Esophagus squamous epithelium (tissue), 5 donors: ENCODE data around the gene CDKAL1. TPM values are rescaled to one million over a fixed set of nuclear protein-coding genes. Genes with fewer than 3 reads are reported as not detected.

ENCODE experiments used
- DNase-seq: peaks from one replicate; lab custom pipeline; 2025; lab: John Stamatoyannopoulos, UW
- H3K27ac ChIP-seq, 4 donors: fragments of 200-600 bp; sonication (generic); one replicate each; pipeline ENCODE4 v1.5.1; 2016 to 2019; ENCODE audit warnings: mild to moderate bottlenecking in 1 of 4
- H3K27me3 ChIP-seq, 4 donors: fragments of 200-600 bp; sonication (generic); 1 replicate in 3 of 4; 2 replicates in 1 of 4; pipeline versions ENCODE4 v1.5.1 to v1.6.0; 2017 to 2021; ENCODE audit warnings: antibody characterized with exemption in 1 of 4
- H3K36me3 ChIP-seq, 3 donors: fragments of 200-600 bp; sonication (generic); one replicate each; pipeline ENCODE4 v1.5.1; 2016 to 2019
- H3K4me1 ChIP-seq, 3 donors: fragments of 200-600 bp; sonication (generic); one replicate each; pipeline ENCODE4 v1.5.1; 2017 to 2019
- H3K4me3 ChIP-seq, 4 donors: fragments of 200-600 bp; sonication (generic); 1 replicate in 3 of 4; 2 replicates in 1 of 4; pipeline ENCODE4 v1.5.1; 2016 to 2019; ENCODE audit warnings: mild to moderate bottlenecking in 2 of 4, moderate library complexity in 1 of 4
- H3K9me3 ChIP-seq, 3 donors: fragments of 200-600 bp; sonication (generic); one replicate each; pipeline ENCODE4 v1.5.1; 2016 to 2019
- POLR2A ChIP-seq, 4 donors: fragments of 450-650 bp; IDR thresholded peaks; one replicate each; pipeline ENCODE4 v1.6.1; 2017; ENCODE audit warnings: antibody characterized with exemption in 4 of 4, mild to moderate bottlenecking in 4 of 4, moderate library complexity in 3 of 4
- WGBS, 2 donors: methylation state at CpG; one replicate each; pipeline ENCODE4 v1.1.5; 2018; 5-methylcytosine and 5-hydroxymethylcytosine counted together
- intact Hi-C: fragments of 100-400 bp; cut with DNase I; formaldehyde crosslinking; loops from one replicate; pipeline ENCODE4 v1.15.0; 2022
- total RNA-seq, 4 donors: library from RNA; depleted of rRNA; stranded (reverse); fragments of >200 nt; gene quantifications; one replicate each; pipeline ENCODE4 v1.1.0, GENCODE V29; 2016
- TF ChIP-seq, protein P1 (sequence below), 6 experiments: fragments of 450-650 bp in 4 of 6; fragments of 200-600 bp in 2 of 6; sonication (generic) in 2 of 6; IDR thresholded peaks; one replicate each; pipeline ENCODE4 v1.5.1; 2016 to 2019; ENCODE audit warnings: antibody characterized with exemption in 6 of 6, mild to moderate bottlenecking in 4 of 6, moderate library complexity in 4 of 6
- donor health status: DM: yes; HTN: yes; CAD: no.

Gene CDKAL1
- total RNA-seq, 4 donors from 2014 or later: 6.5 to 13.0 (median 10.7) TPM

DNA sequence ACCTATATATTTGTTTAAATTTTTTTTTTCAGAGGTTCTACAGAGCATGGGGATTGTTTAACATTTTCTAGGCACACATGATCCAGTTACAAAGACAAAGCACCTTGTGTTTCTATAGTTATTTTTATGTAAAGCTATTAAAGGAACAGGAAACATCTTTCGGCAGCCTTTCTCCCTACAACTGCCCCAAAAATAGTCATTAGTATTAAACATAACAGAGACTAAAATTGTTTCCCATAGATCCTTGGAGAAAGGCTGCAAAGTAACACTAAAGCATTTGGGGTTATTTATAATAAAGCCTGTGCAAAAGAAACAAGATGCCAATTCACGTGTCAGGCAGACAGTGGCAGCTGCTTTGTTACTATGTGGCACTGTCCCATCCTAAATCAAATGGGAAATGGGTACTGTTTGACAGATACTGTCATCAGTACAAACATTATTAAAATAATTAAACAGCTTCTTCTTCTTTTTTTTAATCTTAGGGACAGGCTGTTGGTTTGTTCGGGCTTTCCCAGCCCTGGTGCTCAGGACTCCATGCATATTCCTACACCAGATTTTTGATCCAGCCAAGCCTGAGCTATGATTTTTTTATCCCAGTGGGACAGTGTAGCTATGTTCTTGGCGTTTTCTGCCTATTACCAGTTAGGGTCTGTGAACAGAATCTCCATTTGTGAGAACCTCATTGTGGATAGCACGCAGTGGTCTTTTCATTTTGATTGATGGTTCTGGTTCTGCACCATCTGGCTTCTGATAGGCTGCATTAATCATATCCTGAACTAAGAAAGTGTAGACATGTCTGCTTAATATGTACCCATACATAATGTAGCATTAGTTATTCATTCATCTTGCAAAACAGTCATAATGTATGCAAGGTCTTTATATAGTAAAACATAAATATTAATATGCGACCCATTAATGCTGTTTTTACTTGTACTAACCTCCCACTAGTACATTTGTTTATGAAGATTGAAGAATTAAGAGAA lies 598.9 kb downstream of the CDKAL1 start:
- Histone ChIP-seq H3K4me1 (peaks cover 0 to 13% (median 0%) of the 10 kb centered on the region in 3 donors), H3K9me3 (no peaks in the 10 kb centered on the region), H3K36me3 (no peaks in the 10 kb centered on the region), H3K4me3 (no peak overlapping the region), H3K27ac (no peak overlapping the region), H3K27me3 (no peaks in the 10 kb centered on the region)
- intact Hi-C loops: no loop called here
- TF ChIP-seq, protein P1, sequence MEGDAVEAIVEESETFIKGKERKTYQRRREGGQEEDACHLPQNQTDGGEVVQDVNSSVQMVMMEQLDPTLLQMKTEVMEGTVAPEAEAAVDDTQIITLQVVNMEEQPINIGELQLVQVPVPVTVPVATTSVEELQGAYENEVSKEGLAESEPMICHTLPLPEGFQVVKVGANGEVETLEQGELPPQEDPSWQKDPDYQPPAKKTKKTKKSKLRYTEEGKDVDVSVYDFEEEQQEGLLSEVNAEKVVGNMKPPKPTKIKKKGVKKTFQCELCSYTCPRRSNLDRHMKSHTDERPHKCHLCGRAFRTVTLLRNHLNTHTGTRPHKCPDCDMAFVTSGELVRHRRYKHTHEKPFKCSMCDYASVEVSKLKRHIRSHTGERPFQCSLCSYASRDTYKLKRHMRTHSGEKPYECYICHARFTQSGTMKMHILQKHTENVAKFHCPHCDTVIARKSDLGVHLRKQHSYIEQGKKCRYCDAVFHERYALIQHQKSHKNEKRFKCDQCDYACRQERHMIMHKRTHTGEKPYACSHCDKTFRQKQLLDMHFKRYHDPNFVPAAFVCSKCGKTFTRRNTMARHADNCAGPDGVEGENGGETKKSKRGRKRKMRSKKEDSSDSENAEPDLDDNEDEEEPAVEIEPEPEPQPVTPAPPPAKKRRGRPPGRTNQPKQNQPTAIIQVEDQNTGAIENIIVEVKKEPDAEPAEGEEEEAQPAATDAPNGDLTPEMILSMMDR (IDR thresholded peaks at IDR 0.05): no peak
- no peak for TF ChIP-seq POLR2A (IDR thresholded peaks at IDR 0.05)
- no peak for DNase-seq
- 52 to 58% methylated on average over 6 of the region's 6 CpGs for WGBS, 2 donors

DNA sequence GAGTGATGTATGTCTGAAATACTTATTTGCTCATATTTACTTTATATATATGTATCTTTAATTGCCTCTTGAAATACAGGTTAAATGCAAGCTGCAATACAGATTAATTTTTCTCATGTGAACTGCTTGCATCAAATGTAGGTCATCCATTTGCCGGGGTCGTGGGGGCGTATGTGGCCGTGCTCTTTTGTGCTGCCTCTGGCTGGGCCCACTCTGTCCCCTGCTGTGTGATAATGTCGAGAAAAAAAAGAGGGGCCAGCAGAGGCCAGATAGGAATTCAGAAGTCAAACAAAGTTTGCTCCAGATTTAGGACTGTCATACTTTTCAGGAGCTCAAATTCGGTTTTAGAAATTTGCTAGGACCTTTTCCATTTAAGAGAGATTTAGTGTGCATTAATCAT lies 599.6 kb downstream of the CDKAL1 start:
- Histone ChIP-seq H3K27ac (no peak overlapping the region), H3K4me3 (no peak overlapping the region), H3K9me3 (no peaks in the 10 kb centered on the region), H3K27me3 (no peaks in the 10 kb centered on the region), H3K36me3 (no peaks in the 10 kb centered on the region), H3K4me1 (peaks cover 0 to 13% (median 0%) of the 10 kb centered on the region in 3 donors)
- intact Hi-C loops: no loop called here
- no peak for DNase-seq
- WGBS, 2 donors: 70 to 74% methylated on average over 6 of the region's 6 CpGs
- TF ChIP-seq POLR2A (IDR thresholded peaks at IDR 0.05): no peak
- TF ChIP-seq, protein P1 (IDR thresholded peaks at IDR 0.05): no peak

DNA sequence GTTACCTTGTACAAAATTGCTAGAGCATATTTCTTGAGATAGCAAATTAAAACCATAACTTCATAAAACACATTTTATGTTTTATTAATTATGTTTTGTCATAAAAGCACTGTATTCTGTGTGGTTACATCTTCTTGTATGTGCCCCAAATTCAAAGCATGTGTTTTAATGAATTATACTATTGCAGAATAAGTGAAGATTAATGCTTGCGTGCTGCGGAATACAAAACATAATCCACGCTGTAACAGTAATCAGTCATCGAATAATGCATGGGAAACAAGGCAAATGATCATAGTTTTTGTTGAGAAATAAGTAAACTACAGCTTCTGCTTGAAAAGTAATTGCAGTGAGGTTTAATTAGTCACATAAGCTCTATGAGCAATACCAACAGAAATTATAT lies 600.1 kb downstream of the CDKAL1 start:
- Histone ChIP-seq H3K36me3 (no peaks in the 10 kb centered on the region), H3K4me3 (no peak overlapping the region), H3K9me3 (no peaks in the 10 kb centered on the region), H3K4me1 (peaks cover 0 to 13% (median 0%) of the 10 kb centered on the region in 3 donors), H3K27me3 (no peaks in the 10 kb centered on the region), H3K27ac (no peak overlapping the region)
- TF ChIP-seq, protein P1 (IDR thresholded peaks at IDR 0.05): no peak
- no peak for TF ChIP-seq POLR2A (IDR thresholded peaks at IDR 0.05)
- 87 to 91% methylated on average over 4 of the region's 4 CpGs for WGBS, 2 donors
- DNase-seq: no peak
- intact Hi-C loops: no loop called here

DNA sequence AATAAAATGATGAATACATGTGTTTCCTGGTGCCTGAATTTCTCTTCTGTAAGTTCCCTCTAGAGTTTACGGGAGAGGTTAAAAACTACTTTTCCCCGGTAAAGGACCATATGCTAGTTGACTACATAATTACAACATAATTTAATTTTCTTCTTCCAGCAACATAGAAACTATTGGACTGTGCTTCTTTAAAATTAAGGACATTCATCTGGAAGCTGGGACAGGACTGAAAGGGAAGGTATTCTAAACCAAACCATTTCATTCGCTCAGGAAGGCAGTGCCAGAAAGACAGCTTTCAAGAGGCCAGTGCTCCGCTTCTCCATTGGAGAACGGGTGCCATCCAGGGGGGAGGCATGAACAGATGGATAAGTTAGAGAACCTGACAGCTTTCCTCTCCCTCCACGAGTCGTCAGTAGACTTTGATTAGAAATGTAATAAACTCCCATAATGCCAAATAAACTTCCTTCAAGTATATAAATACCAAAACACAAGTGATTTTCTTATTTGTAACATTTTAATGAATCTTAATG lies 601.3 kb downstream of the CDKAL1 start:
- Histone ChIP-seq H3K9me3 (no peaks in the 10 kb centered on the region), H3K27ac (no peak overlapping the region), H3K4me3 (no peak overlapping the region), H3K4me1 (peaks cover 0 to 13% (median 0%) of the 10 kb centered on the region in 3 donors), H3K36me3 (no peaks in the 10 kb centered on the region), H3K27me3 (no peaks in the 10 kb centered on the region)
- no peak for TF ChIP-seq POLR2A (IDR thresholded peaks at IDR 0.05)
- TF ChIP-seq, protein P1 (IDR thresholded peaks at IDR 0.05): no peak
- intact Hi-C loops: no loop called here
- DNase-seq: no peak
- WGBS, 2 donors: 97 to 99% methylated on average over 7 of the region's 7 CpGs
